ENCODE data around the gene EIF2B2.

Gene EIF2B2

GRCh38 chr14:75001261-75001660, 1.5 kb upstream of the EIF2B2 start:
- no peak for DNase-seq

GRCh38 chr14:75001899-75002298, 822 bp upstream of the EIF2B2 start:
- no peak for DNase-seq

- DNase-seq = no peak
Observed at GRCh38 chr14:75003250-75004027, 718 bp downstream of the EIF2B2 start.

DNA sequence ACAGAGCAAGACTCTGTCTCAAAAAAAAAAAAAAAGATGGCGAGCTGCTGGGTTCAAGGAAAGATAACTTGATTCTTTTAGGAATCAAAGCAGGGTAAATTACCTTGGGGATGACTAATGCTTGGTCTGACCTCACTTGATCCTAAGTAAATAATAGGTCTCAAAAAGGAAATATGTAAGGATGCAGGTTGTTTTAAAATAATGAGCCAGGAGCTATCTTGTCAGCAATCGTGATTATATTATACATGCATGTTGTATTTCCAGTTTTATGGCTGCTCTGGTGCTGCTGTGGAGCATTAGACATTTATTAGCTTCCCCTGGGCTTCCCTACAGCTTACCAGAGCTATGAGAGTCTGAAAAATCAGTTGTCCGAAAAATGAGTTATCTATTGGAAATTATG, 2.6 kb downstream of the EIF2B2 start:
- DNase-seq = no peak

DNA sequence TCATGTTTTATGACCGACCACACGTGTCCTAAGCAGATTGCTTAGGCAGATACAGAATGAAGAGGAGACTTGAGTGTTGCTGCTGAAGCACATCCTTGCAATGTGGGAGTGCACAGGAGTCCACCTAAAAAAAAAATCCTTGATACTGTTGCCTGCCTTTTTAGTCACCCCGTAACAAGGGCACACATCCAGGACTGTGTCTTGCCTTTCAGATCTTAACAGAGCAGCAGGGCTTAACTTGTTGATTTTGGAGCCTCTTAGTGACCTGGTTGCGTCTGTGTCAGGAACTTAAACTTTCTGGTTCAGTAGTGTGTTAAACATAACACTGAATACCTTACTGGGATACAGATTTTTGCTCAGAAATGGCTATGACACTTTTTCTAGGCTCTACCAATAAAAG, 6.5 kb downstream of the EIF2B2 start:
- no peak for DNase-seq

- no peak for DNase-seq
Observed at GRCh38 chr14:75010472-75011093, 7.9 kb downstream of the EIF2B2 start.

- no peak for DNase-seq
Observed at GRCh38 chr14:75011356-75011994, 8.8 kb downstream of the EIF2B2 start.

- DNase-seq = no peak
Observed at GRCh38 chr14:75013290-75013689, 10.6 kb downstream of the EIF2B2 start.

DNA sequence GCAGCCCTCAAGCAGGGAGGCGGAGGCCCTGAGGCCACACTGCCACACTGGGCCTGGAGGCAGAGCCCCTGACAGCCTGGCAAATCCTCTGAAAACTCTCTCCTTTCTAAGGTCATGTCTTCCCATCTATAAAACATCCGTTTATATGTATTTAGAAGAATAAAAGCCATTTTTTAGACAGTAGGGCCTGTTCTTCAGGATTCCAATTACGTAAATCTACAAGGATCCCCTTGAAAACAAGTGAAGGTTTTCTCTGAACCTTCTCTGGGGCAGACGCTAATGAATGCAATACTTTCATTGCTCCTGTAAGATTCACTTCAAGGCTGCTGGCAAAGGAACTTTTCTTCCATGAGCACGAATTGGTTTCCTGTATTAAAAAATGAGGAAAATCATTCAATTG, 12.8 kb downstream of the EIF2B2 start:
- no peak for DNase-seq

GRCh38 chr14:75016815-75017214, 14.1 kb downstream of the EIF2B2 start:
- DNase-seq = no peak

GRCh38 chr14:75018694-75019093, 16.0 kb downstream of the EIF2B2 start:
- DNase-seq = no peak

- DNase-seq = peak; percentile 19
Observed at GRCh38 chr14:75022655-75023054, 19.9 kb downstream of the EIF2B2 start.

DNA sequence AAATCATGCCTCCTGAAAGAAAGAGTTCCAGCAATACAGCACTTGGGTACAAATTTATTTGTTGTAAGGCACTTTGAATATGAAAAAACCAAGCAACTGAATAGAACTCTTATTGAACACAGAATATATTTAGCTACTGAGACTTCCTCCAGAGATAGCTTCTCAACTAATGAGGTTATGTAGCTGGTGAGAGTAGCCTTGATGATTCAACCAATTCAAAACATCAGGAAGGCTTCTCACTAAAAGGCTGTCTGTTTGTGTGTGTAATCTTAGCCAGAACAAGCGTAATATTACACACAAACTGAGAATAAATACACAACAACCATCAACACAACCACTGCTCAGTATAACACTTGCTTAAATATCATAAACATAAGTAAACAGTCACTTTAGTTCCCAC, 20.4 kb downstream of the EIF2B2 start:
- DNase-seq = no peak

- no peak for DNase-seq
Observed at GRCh38 chr14:75025082-75025481, 22.4 kb downstream of the EIF2B2 start.

GRCh38 chr14:75025876-75026275, 23.2 kb downstream of the EIF2B2 start:
- DNase-seq = no peak

DNA sequence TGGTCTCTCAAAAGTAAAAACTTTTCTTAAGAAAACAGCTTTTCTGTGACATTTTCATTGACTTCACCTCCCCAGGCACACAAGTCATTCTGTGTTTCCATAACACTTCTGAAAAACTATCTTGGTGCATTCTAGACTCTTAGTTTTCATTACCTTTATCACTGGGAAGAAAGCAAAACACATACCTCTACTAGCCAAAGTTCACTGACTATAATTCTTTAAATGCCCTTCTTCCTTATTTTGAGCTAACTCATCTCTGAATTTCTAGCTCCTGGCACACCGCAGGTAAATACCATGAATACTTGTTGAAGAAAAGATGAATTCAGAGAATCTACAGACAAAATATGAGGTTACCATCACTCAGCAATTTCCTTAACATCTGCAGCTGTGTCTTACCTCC, 27.4 kb downstream of the EIF2B2 start:
- DNase-seq = no peak

DNA sequence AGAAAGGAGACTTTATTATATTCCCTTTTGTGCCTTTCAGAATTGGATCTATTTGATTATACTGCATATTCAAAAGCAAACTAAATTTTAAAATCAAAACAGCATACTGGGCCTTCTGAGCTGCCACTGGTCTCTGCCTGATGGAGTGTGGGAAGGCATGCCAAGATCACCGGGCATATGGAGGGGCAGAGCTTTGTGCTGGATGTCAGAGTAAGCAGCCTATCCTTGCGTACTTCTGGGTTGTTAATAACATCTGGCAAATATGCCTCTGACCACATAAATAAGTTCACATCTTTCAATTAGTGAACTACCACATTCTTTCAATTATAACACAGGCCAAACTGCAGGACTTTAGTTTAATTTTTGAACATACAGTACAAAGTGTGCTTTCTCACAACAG, 30.2 kb downstream of the EIF2B2 start:
- no peak for DNase-seq

DNA sequence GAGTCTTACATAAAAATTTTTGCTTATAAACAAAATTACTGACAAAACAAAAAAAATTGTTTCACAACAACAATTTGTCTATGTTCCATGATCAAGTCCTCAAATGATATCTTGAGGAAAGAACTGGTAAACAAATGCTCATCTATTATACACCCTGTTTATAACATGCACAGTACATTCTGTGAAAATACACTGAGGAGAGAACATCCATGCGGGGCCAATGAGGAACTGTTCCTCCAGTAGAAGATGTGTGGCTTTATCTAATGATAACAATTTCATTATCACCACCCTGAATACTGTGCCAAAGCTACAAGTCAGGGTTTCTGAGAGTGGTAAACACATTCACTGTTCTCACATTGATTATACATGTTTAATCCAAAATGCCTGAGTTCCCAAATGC, 37.8 kb downstream of the EIF2B2 start:
- DNase-seq = no peak

- DNase-seq = no peak
Observed at GRCh38 chr14:75040959-75041358, 38.2 kb downstream of the EIF2B2 start.

GRCh38 chr14:75041613-75042012, 38.9 kb downstream of the EIF2B2 start:
- DNase-seq = no peak

DNA sequence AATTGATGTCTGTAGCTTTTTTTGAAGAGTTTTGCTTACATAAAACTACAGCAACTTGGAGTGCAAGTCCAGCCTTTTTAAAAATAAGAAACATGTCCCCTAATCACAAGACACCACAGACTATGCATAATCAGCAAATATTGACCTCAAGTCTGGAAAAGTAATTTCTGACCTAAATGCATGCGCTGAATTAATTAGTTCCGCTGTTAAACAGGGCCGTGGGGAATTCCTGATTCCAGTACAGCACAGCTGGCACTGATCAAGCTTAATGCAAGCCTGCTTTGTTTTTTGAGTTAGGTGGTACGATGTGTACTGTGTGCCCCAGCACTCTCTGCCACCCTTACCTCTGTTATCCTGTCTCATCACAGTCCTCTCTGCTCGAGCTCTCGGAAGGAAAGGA, 39.3 kb downstream of the EIF2B2 start:
- DNase-seq = no peak

GRCh38 chr14:75044322-75044721, 41.6 kb downstream of the EIF2B2 start:
- DNase-seq = no peak

- DNase-seq = no peak
Observed at GRCh38 chr14:75044752-75045151, 42.0 kb downstream of the EIF2B2 start.

GRCh38 chr14:75046275-75046674, 43.6 kb downstream of the EIF2B2 start:
- no peak for DNase-seq
